Stimulated activated CD4-positive, alpha-beta T cell treated with anti-CD3 and anti-CD28 coated beads, Interleukin-15, amount 100 ng/mL, for 48 hours (primary cell): ENCODE measurements around the gene NUDT1.

ENCODE experiments used
- DNase-seq, 2 donors: peaks; one replicate each; pipeline ENCODE4 v3.0.0-alpha.2; 2020; ENCODE audit warnings: low read depth in 2 of 2

Gene NUDT1

GRCh38 chr7:2299131-2299829 is 57.3 kb downstream of the NUDT1 start:
- peak; percentile 29 to 41 for DNase-seq

- no peak for DNase-seq
These were observed 58.0 kb downstream of the NUDT1 start for GRCh38 chr7:2299870-2300512.
